Ovary (tissue), 9 donors: Measurements from ENCODE around the gene SMTNL2. TPM values are rescaled to one million over a fixed set of nuclear protein-coding genes. Genes with fewer than 3 reads are reported as not detected.

ENCODE experiments used
- DNase-seq, 5 donors: peaks; one replicate each; pipeline ENCODE4 v3.0.0-alpha.2; 2019 to 2020
- H3K27ac ChIP-seq, 2 donors: fragments of 200-600 bp; one replicate each; pipeline versions ENCODE4 v1.5.1 to v1.8.0; 2019 to 2022
- H3K27me3 ChIP-seq: fragments of 200-600 bp; one replicate; pipeline ENCODE4 v1.8.0; 2022
- H3K36me3 ChIP-seq: fragments of 200-600 bp; sonication (generic); one replicate; pipeline ENCODE4 v1.5.1; 2019
- H3K4me1 ChIP-seq: one replicate; pipeline ENCODE4 v1.8.1; 2013; ENCODE audit warnings: mild to moderate bottlenecking, moderate library complexity; ENCODE audit not compliant: insufficient read depth
- H3K4me3 ChIP-seq: fragments of 200-600 bp; sonication (generic); one replicate; pipeline ENCODE4 v1.5.1; 2017
- H3K9me3 ChIP-seq, 2 donors: fragments of 200-600 bp in 1 of 2; sonication (generic) in 1 of 2; one replicate each; pipeline versions ENCODE4 v1.5.1 to v1.8.1; 2013 to 2019; ENCODE audit warnings: mild to moderate bottlenecking in 1 of 2, moderate library complexity in 1 of 2
- CTCF ChIP-seq, 3 donors: fragments of 450-650 bp in 2 of 3; fragments of 200-600 bp in 1 of 3; IDR thresholded peaks; one replicate each; pipeline versions ENCODE4 v1.5.1 to v1.8.0; 2016 to 2022; ENCODE audit warnings: antibody characterized with exemption in 3 of 3, mild to moderate bottlenecking in 1 of 3
- EP300 ChIP-seq: sonication (generic); formaldehyde crosslinking; IDR thresholded peaks from one replicate; pipeline ENCODE4 v1.6.1; 2017; ENCODE audit warnings: antibody characterized with exemption
- POLR2A ChIP-seq: fragments of 450-650 bp; IDR thresholded peaks from one replicate; pipeline ENCODE4 v1.6.1; 2017; ENCODE audit warnings: antibody characterized with exemption, mild to moderate bottlenecking, moderate library complexity
- WGBS, 3 donors: extraction: QIAGEN DNeasy Blood & Tissue Kit in 1 of 3; methylation state at CpG; one replicate each; pipeline versions ENCODE4 v1.1.5 to v1.1.7; 2013 to 2017; 5-methylcytosine and 5-hydroxymethylcytosine counted together
- intact Hi-C, 4 donors: fragments of 100-400 bp; cut with DNase I; formaldehyde crosslinking; loops; one replicate each; pipeline versions ENCODE4 v1.11.0 to v1.15.1; 2022 to 2023
- polyA plus RNA-seq, 2 donors: library from polyadenylated mRNA; stranded (reverse); fragments of 200-250 nt in 1 of 2; fragments of 350-450 nt in 1 of 2; fragmentation: Illumina TruSeq in 1 of 2; extraction: RNeasy Lipid Tissue Mini Kit (QIAGEN cat#74804) in 1 of 2; gene quantifications; one replicate each; pipeline ENCODE4 v1.2.3, GENCODE V29; 2013 to 2014
- total RNA-seq, 7 donors: library from RNA; depleted of rRNA in 2 of 7; stranded (reverse); fragments of >200 nt in 2 of 7; fragmentation: NEBNext Ultra II Directional in 3 of 7; extraction: Animal tissue kit (Norgen Biotek cat#: 25700) in 3 of 7; gene quantifications; one replicate each; pipeline versions ENCODE4 v1.1.0 to v1.2.4, GENCODE V29; 2016 to 2023
- donor health status: DM: no; HTN: no; CAD: no; lungs with moderate emphysema.
- donor health status: DM: no; HTN: no; CAD: no.
- donor health status: Bipolar disorder and iron deficiency.
- donor health status: DM: yes; HTN: yes; CAD: no.
- donor health status: DM: no; HTN: no; CAD: no.
- donor health status: DM: yes; HTN: yes; CAD: no.

SMTNL2 gene
- total and polyA plus RNA-seq, 9 donors = 3.7 to 34.3 (median 15.1) TPM

DNA sequence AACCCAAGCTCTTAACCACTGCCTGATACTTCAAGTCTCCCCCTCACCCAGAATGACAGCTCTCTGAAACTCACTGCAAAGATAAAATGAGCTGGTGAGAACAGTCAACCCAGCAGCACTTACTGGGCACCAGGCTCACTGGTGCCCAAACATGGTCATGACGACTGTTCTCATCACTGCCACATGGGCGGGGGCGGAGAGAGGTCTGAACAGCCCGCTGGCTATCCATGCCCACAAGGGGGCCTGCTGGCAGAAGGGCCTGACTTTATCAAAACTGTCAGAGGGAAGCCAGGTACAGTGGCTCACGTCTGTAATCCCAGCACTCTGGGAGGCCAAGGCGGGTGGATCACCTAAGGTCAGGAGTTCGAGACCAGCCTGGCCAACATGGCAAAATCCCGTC, 33.2 kb upstream of the SMTNL2 start:
- Histone ChIP-seq H3K4me3 (no peak overlapping the region), H3K9me3 (no peaks in the 10 kb centered on the region), H3K36me3 (no peaks in the 10 kb centered on the region), H3K27me3 (no peaks in the 10 kb centered on the region), H3K4me1 (peaks cover 9% of the 10 kb centered on the region), H3K27ac (no peak overlapping the region)
- TF ChIP-seq CTCF (IDR thresholded peaks at IDR 0.05) (no peak), POLR2A (no peak), EP300 (no peak)
- 81 to 90% (median 88%) methylated on average over 8 of the region's 8 CpGs for WGBS, 3 donors
- DNase-seq = no peak
- intact Hi-C loops = loop anchor here in 1 of 4 donors (10.0 kb wide), 1 partner anchor 126 kb away; no protein-coding TSS in a partner anchor

DNA sequence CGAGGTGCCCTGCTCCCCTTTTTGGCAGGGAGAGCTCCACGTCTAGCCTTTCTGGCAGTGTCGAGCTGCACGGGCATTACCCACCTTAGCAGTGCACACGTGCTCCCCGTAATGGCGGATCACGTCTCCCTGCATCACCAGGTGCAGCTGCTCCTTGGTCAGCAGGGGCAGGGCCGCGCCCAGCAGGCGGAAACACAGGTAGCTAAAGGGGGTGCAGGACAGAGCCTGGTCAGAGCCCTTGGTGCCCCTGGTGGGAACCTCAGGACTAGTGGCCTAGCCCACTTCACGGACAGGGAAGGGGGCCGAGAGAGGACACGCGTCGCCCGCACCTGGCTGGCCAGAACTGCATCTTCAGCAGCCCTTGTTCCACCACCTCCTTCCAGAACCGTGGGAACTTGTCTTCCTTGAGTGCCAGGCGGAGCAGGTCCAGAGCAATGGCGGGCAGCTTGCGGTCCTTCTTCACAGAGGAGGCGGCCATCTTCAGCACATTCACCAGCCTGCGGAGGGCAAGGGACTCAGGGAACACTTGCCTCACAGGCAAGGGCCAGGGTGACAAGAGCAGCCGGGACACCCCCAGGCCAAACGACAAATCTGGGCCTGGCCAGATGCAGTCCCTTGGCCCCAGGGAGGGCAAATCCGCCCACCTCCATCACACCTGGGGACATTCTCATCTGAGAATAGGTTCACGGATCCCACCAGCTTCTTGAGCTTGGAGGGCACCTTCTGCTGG, 32.4 kb upstream of the SMTNL2 start:
- TF ChIP-seq POLR2A = no peak
- TF ChIP-seq EP300 = no peak
- TF ChIP-seq CTCF (IDR thresholded peaks at IDR 0.05) = no peak
- Histone ChIP-seq H3K9me3 (no peaks in the 10 kb centered on the region), H3K4me1 (peaks cover 9% of the 10 kb centered on the region), H3K27me3 (no peaks in the 10 kb centered on the region), H3K4me3 (no peak overlapping the region), H3K27ac (no peak overlapping the region), H3K36me3 (no peaks in the 10 kb centered on the region)
- intact Hi-C loops = loop anchor here in 1 of 4 donors (10.0 kb wide), 1 partner anchor 127 kb away; no protein-coding TSS in a partner anchor
- 91 to 93% (median 92%) methylated on average over 25 to 27 of the region's 27 CpGs for WGBS, 3 donors
- peak in 1 of 5 donors; percentile 11 for DNase-seq

GRCh38 chr17:4553669-4554068, 30.7 kb upstream of the SMTNL2 start:
- 64 to 75% (median 65%) methylated on average over 9 of the region's 9 CpGs for WGBS, 3 donors
- Histone ChIP-seq H3K4me1 (peaks cover 9% of the 10 kb centered on the region), H3K9me3 (no peaks in the 10 kb centered on the region), H3K36me3 (no peaks in the 10 kb centered on the region), H3K27me3 (no peaks in the 10 kb centered on the region), H3K27ac (no peak overlapping the region), H3K4me3 (no peak overlapping the region)
- no peak for DNase-seq
- intact Hi-C loops = loop anchor here in 1 of 4 donors (10.0 kb wide), 1 partner anchor 129 kb away; no protein-coding TSS in a partner anchor
- TF ChIP-seq POLR2A = no peak
- TF ChIP-seq EP300 = no peak
- no peak for TF ChIP-seq CTCF (IDR thresholded peaks at IDR 0.05)

DNA sequence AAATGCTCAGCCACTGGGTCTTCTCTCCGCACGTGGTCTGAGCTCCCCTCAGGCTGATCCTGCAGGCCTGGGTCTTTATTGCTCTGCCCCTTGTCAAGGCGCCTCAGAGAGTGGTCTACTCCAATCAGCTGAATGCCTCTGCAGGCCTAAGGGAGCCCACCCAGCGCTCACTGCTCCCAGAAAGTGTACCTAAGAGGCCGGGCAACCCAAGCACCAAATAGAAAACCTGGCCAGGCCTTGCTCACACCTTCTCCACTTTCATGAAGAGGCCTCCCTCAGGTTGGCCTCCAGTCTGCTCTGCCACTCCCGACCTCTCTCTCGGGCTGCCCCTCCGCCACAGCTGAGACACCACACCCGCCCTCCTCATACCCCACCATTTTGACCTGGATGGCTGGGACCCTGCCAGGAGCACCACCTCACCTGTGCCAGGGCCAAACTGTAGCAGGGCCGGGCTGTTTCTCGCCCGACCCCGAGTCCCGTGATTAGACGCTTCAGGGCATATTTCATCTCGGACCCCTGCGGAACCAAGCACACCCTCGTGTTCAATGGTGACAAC, 29.8 kb upstream of the SMTNL2 start:
- DNase-seq = peak in 4 of 5 donors; percentile 29 to 60 (median 43)
- TF ChIP-seq EP300 = no peak
- no peak for TF ChIP-seq CTCF (IDR thresholded peaks at IDR 0.05)
- no peak for TF ChIP-seq POLR2A
- peaks cover 9% of the 10 kb centered on the region for H3K4me1 ChIP-seq
- H3K4me3 ChIP-seq = peak overlapping the region; percentile 66
- H3K27me3 ChIP-seq = no peaks in the 10 kb centered on the region
- no peaks in the 10 kb centered on the region for H3K9me3 ChIP-seq
- intact Hi-C loops = loop anchor here in 1 of 4 donors (10.0 kb wide), 1 partner anchor 130 kb away; no protein-coding TSS in a partner anchor
- no peaks in the 10 kb centered on the region for H3K36me3 ChIP-seq
- H3K27ac ChIP-seq = peak overlapping the region in 1 of 2 donors; percentile 32
- 7 to 12% (median 8%) methylated on average over 17 to 18 of the region's 18 CpGs for WGBS, 3 donors
